Panc1 (cell line): ENCODE data around the gene STX18.

Source experiments
- POLR2AphosphoS5 ChIP-seq: IDR thresholded peaks from 2 replicates; pipeline ENCODE4 v1.6.1; 2012; ENCODE audit warnings: mild to moderate bottlenecking, low read depth, low read length, moderate library complexity
- SIN3A ChIP-seq: IDR thresholded peaks from 2 replicates; pipeline ENCODE4 v1.6.1; 2012; ENCODE audit warnings: low read depth, mild to moderate bottlenecking, low read length, moderate library complexity, borderline replicate concordance; ENCODE audit not compliant: insufficient read depth
- TF ChIP-seq, protein P1 (sequence below): fragments of 450-650 bp; IDR thresholded peaks from 2 replicates; pipeline ENCODE4 v1.5.1; 2017; ENCODE audit warnings: mild to moderate bottlenecking
- TF ChIP-seq, protein P2 (sequence below), 2 experiments: IDR thresholded peaks; 2 replicates each; pipeline ENCODE4 v1.6.1; 2011 to 2012; ENCODE audit warnings: low read depth in 2 of 2, control low read depth in 1 of 2, low read length in 1 of 2, mild to moderate bottlenecking in 1 of 2, moderate library complexity in 1 of 2; ENCODE audit not compliant: insufficient read depth in 1 of 2

DNA sequence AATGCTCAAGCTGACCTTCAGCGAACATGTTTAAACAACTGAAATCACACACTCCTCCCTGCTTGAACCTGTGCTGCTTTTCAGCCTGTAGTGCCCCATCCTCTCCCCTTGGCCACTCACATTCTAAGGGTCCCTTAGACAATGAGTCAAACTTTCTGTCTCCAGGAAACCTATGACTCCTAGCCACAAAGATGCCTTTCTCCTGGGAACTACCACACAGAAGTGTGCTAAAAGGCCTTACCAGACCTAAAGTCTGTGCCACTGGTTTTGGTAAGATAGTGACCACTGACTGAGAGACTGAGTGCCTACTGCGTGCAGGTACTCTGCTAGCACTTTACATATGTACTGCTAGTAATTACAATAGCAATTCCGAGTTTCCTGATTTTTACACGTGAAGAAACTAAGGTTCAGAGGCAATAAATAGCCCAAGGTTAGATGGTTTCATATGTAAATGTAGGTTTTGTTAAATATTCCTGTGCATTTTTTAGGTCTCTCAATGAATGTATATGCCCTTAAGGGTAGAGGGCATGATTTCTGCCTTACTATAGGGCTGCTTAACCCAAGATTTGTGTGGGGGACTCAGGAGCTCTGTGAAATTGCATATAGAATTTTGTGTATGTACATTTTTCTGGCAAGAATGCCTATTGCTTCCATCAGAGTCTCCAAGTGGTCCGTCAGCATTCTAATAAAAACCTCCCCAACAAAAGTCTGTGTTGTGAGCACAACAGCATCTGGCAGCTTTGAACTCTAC lies 83.9 kb downstream of the STX18 start:
- TF ChIP-seq, protein P1, sequence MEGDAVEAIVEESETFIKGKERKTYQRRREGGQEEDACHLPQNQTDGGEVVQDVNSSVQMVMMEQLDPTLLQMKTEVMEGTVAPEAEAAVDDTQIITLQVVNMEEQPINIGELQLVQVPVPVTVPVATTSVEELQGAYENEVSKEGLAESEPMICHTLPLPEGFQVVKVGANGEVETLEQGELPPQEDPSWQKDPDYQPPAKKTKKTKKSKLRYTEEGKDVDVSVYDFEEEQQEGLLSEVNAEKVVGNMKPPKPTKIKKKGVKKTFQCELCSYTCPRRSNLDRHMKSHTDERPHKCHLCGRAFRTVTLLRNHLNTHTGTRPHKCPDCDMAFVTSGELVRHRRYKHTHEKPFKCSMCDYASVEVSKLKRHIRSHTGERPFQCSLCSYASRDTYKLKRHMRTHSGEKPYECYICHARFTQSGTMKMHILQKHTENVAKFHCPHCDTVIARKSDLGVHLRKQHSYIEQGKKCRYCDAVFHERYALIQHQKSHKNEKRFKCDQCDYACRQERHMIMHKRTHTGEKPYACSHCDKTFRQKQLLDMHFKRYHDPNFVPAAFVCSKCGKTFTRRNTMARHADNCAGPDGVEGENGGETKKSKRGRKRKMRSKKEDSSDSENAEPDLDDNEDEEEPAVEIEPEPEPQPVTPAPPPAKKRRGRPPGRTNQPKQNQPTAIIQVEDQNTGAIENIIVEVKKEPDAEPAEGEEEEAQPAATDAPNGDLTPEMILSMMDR, result no peak
- TF ChIP-seq POLR2AphosphoS5, result no peak
- TF ChIP-seq SIN3A, result no peak
- TF ChIP-seq, protein P2, sequence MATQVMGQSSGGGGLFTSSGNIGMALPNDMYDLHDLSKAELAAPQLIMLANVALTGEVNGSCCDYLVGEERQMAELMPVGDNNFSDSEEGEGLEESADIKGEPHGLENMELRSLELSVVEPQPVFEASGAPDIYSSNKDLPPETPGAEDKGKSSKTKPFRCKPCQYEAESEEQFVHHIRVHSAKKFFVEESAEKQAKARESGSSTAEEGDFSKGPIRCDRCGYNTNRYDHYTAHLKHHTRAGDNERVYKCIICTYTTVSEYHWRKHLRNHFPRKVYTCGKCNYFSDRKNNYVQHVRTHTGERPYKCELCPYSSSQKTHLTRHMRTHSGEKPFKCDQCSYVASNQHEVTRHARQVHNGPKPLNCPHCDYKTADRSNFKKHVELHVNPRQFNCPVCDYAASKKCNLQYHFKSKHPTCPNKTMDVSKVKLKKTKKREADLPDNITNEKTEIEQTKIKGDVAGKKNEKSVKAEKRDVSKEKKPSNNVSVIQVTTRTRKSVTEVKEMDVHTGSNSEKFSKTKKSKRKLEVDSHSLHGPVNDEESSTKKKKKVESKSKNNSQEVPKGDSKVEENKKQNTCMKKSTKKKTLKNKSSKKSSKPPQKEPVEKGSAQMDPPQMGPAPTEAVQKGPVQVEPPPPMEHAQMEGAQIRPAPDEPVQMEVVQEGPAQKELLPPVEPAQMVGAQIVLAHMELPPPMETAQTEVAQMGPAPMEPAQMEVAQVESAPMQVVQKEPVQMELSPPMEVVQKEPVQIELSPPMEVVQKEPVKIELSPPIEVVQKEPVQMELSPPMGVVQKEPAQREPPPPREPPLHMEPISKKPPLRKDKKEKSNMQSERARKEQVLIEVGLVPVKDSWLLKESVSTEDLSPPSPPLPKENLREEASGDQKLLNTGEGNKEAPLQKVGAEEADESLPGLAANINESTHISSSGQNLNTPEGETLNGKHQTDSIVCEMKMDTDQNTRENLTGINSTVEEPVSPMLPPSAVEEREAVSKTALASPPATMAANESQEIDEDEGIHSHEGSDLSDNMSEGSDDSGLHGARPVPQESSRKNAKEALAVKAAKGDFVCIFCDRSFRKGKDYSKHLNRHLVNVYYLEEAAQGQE (IDR thresholded peaks at IDR 0.05; ENCODE audit: insufficient read depth in 1 of 2, low read depth in 2 of 2, low read length in 1 of 2), result no peak
